Measurements from ENCODE around the gene DDIT4L.

DNA sequence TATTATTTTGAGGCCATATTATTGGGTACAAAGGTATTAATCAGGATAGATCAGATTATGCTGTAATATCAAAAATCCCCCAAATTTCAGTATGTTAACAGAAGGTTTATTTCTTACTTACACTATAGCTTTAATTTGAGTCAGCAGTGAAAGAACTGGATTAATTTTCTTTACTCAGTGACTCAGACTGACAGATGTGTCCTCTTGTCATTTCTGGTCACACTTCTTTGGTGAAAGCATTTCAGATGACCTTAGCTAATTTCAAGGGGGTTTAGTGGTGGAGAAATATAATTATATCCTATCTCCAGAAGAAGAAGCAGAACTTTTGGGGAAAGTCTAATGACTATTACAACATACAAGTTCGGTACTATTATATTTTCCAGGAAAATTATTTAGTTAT is 12.4 kb downstream of the DDIT4L start:
- no peak for TF ChIP-seq POLR2A (IDR thresholded peaks at IDR 0.05)
- TF ChIP-seq, protein P1, sequence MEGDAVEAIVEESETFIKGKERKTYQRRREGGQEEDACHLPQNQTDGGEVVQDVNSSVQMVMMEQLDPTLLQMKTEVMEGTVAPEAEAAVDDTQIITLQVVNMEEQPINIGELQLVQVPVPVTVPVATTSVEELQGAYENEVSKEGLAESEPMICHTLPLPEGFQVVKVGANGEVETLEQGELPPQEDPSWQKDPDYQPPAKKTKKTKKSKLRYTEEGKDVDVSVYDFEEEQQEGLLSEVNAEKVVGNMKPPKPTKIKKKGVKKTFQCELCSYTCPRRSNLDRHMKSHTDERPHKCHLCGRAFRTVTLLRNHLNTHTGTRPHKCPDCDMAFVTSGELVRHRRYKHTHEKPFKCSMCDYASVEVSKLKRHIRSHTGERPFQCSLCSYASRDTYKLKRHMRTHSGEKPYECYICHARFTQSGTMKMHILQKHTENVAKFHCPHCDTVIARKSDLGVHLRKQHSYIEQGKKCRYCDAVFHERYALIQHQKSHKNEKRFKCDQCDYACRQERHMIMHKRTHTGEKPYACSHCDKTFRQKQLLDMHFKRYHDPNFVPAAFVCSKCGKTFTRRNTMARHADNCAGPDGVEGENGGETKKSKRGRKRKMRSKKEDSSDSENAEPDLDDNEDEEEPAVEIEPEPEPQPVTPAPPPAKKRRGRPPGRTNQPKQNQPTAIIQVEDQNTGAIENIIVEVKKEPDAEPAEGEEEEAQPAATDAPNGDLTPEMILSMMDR (IDR thresholded peaks at IDR 0.05) = no peak
